Activated CD8-positive, alpha-beta T cell treated with anti-CD3 and anti-CD28 coated beads, Interleukin-2, amount 10 ng/mL, durations not matched to agents 7 days and 5 days (primary cell): ENCODE data around the gene PCYT2. TPM values are rescaled to one million over a fixed set of nuclear protein-coding genes. Genes with fewer than 3 reads are reported as not detected.

ENCODE experiments used
- ATAC-seq: fragments of 150-1000 bp; cut with Tn5 transposase; one replicate; pipeline ENCODE4 v1.10.0; 2021; ENCODE audit warnings: moderate library complexity
- CTCF ChIA-PET: fragments of 350-600 bp; sonication (Branson Sonifier 250); formaldehyde crosslinking; loops from one replicate; lab custom pipeline; 2021; ENCODE audit warnings: antibody characterized with exemption; lab: Charles Lee
- POLR2A ChIA-PET: fragments of 350-600 bp; sonication (Branson Sonifier 250); formaldehyde crosslinking; loops from one replicate; lab custom pipeline; 2021; ENCODE audit warnings: antibody characterized with exemption; lab: Charles Lee
- DNase-seq: peaks from one replicate; pipeline ENCODE4 v3.0.0-alpha.2; 2020
- H3K27ac Mint-ChIP-seq: one replicate; pipeline ENCODE4 v1.8.0; 2021; ENCODE audit warnings: mild to moderate bottlenecking, mixed read lengths
- H3K27me3 Mint-ChIP-seq: one replicate; pipeline ENCODE4 v1.8.0; 2021; ENCODE audit warnings: low read depth, mixed read lengths
- H3K36me3 Mint-ChIP-seq: one replicate; pipeline ENCODE4 v1.8.0; 2021; ENCODE audit warnings: low read depth, mixed read lengths
- H3K4me1 Mint-ChIP-seq: one replicate; pipeline ENCODE4 v1.8.0; 2021; ENCODE audit warnings: low read depth, mixed read lengths
- H3K4me3 Mint-ChIP-seq: one replicate; pipeline ENCODE4 v1.8.0; 2021; ENCODE audit warnings: mild to moderate bottlenecking, mixed read lengths
- H3K9me3 Mint-ChIP-seq: one replicate; pipeline ENCODE4 v1.8.0; 2022; ENCODE audit warnings: mixed read lengths; ENCODE audit not compliant: insufficient read depth
- total RNA-seq, 2 experiments: library from RNA; stranded (reverse); gene quantifications; one replicate each; pipeline ENCODE4 v1.2.3, GENCODE V29; 2021

Gene PCYT2
- total RNA-seq, 2 experiments from 2014 or later = 48.6 to 50.4 TPM

DNA sequence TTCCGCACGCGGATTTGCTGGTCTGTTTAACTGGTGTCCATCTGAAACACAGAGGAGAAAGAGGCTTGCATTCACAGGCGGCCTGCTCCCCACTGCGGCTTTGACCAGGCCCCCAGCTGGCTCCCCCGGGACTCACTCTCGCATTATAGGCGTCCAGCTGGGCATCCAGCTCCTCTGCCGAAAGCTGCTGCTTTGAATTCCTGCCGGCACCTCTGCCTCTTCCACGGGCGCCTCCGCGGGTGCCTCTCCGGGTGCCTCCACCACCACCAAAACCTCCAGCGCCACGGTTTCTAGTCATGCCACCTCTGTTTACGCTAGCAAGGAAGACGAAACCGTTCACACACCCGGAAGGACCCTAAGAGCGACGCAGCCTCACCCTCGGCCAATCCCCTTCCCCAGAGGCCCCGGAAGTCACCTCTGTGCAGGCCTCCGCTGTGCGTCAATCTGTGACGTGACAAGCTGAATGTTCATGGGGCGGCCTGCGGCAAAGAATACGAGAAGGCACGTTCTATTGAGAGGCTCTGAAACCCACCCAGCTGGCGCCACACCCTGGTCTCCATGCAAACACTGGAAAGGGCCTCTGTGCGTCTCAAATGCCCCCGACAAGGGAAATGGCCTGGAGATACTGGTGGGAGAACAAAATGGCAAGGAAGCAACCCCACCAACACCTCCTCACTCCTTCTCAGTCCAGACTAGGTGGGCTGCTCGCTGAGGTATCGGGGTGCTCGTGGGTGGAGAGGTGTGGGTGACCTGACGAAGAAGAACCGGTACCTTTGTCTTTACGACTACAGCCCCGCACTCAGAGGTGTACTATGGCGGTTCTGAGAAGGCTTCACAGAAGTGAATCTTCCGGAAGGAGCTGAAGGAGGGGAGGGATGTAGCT lies 22.9 kb downstream of the PCYT2 start:
- H3K27ac Mint-ChIP-seq = peak overlapping the region; percentile 50
- peaks cover 37% of the 10 kb centered on the region for H3K4me1 Mint-ChIP-seq
- DNase-seq (no peak), ATAC-seq (no peak)
- ChIA-PET POLR2A (no interaction called here), CTCF (no interaction called here)
- peaks cover 57% of the 10 kb centered on the region for H3K36me3 Mint-ChIP-seq
- no peaks in the 10 kb centered on the region for H3K9me3 Mint-ChIP-seq
- H3K4me3 Mint-ChIP-seq = peak overlapping the region; percentile 32
- no peaks in the 10 kb centered on the region for H3K27me3 Mint-ChIP-seq

DNA sequence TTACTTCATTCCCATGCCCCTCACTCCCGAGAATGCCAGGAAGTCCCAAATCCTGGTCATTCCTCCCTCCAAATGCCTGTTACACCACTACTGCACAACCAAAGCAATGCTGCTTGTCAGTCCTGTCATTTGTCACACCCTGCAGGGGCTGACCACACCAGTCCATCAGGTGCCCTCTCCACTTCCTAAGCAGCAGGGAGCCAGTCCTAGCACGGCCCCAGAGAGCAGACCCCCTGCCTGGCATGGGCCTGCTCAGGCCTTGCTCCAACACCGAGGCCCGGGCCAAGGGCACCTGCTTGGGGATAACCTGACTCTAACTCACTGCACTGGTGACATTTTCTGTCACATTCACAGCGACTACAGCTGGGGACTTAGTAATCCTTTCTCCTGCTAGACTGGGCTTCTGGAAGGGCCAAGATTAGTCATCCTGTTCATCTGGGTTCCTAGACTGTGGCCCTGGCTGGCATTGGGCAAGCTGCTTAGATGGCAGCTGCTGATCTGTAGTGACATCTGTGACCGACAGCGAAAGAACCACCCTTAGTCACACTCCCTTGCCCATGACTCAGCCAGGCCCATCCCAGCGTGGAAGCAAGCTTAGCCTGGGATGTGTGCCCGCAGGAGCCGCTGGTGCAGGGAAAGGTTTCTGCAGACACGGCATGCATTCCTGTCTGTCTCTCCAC lies 25.2 kb downstream of the PCYT2 start:
- no peaks in the 10 kb centered on the region for H3K9me3 Mint-ChIP-seq
- no peak for ATAC-seq

GRCh38 chr17:81885454-81885853 lies 25.7 kb downstream of the PCYT2 start:
- H3K9me3 Mint-ChIP-seq = no peaks in the 10 kb centered on the region
- peak overlapping the region; percentile 74 for H3K27ac Mint-ChIP-seq
- H3K27me3 Mint-ChIP-seq = no peaks in the 10 kb centered on the region

More for the DNA sequence above, 25.2 kb downstream of the PCYT2 start:
- Mint-ChIP-seq H3K27ac (peak overlapping the region; percentile 74), H3K4me3 (no peak overlapping the region), H3K4me1 (peaks cover 32% of the 10 kb centered on the region), H3K36me3 (peaks cover 65% of the 10 kb centered on the region), H3K27me3 (no peaks in the 10 kb centered on the region)
- DNase-seq = no peak
- POLR2A ChIA-PET = interaction anchor here (1.4 to 1.9 kb wide), 3 partner anchors 9 to 16 kb away, joined by 3 to 8 read pairs (median 6); partner anchors contain the start of gene ARHGDIA
- CTCF ChIA-PET = no interaction called here

GRCh38 chr17:81884968-81885367 lies 26.2 kb downstream of the PCYT2 start:
- POLR2A ChIA-PET = interaction anchor here (0.7 to 1.5 kb wide), 4 partner anchors 9 to 22 kb away, joined by 4 to 5 read pairs (median 4); no protein-coding TSS in a partner anchor
- peaks cover 63% of the 10 kb centered on the region for H3K36me3 Mint-ChIP-seq
- H3K9me3 Mint-ChIP-seq = no peaks in the 10 kb centered on the region
- DNase-seq = no peak
- peak; percentile 15 for ATAC-seq
- peak overlapping the region; percentile 74 for H3K27ac Mint-ChIP-seq
- CTCF ChIA-PET = interaction anchor here (0.7 kb wide), 1 partner anchor 9 kb away, joined by 3 read pairs; no protein-coding TSS in a partner anchor
- no peak overlapping the region for H3K4me3 Mint-ChIP-seq
- peaks cover 26% of the 10 kb centered on the region for H3K4me1 Mint-ChIP-seq
- no peaks in the 10 kb centered on the region for H3K27me3 Mint-ChIP-seq

More at GRCh38 chr17:81885454-81885853, 25.7 kb downstream of the PCYT2 start:
- peaks cover 31% of the 10 kb centered on the region for H3K4me1 Mint-ChIP-seq
- POLR2A ChIA-PET = interaction anchor here (0.8 to 1.9 kb wide), 5 partner anchors 8 to 23 kb away, joined by 4 to 8 read pairs (median 5); partner anchors contain the start of gene ARHGDIA
- CTCF ChIA-PET = no interaction called here
- peaks cover 66% of the 10 kb centered on the region for H3K36me3 Mint-ChIP-seq
- no peak for DNase-seq
- no peak overlapping the region for H3K4me3 Mint-ChIP-seq
- ATAC-seq = no peak

DNA sequence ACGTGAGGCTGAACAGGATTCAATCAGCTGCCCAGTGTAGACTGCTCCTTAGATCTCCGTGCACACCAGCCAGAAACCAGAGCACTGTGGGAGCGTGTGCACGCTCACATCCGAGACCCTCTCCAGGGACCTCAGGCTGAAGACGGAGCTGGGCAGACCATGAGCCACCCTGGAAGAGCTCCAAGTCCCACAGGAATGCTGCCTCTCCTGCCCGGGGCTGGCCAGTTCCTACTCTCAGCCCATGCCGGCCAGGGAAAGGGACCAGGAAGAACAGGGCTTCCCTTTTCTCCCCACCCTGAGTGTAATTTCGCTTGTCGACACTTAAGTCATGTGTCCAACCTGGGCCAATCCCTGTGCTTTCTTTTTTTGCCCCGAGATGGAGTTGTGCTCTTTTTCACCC lies 26.7 kb downstream of the PCYT2 start:
- H3K4me3 Mint-ChIP-seq = no peak overlapping the region
- H3K36me3 Mint-ChIP-seq = peaks cover 62% of the 10 kb centered on the region
- CTCF ChIA-PET = interaction anchor here (0.7 kb wide), 1 partner anchor 9 kb away, joined by 3 read pairs; no protein-coding TSS in a partner anchor
- POLR2A ChIA-PET = interaction anchor here (0.7 to 1.5 kb wide), 4 partner anchors 9 to 22 kb away, joined by 3 to 4 read pairs (median 4); no protein-coding TSS in a partner anchor
- ATAC-seq (peak; percentile 27), DNase-seq (no peak)
- H3K27ac Mint-ChIP-seq = no peak overlapping the region
- H3K9me3 Mint-ChIP-seq = no peaks in the 10 kb centered on the region
- H3K4me1 Mint-ChIP-seq = peaks cover 25% of the 10 kb centered on the region
- no peaks in the 10 kb centered on the region for H3K27me3 Mint-ChIP-seq

GRCh38 chr17:81879121-81879520 lies 32.1 kb downstream of the PCYT2 start:
- no peak overlapping the region for H3K4me3 Mint-ChIP-seq
- H3K27ac Mint-ChIP-seq = no peak overlapping the region
- no peaks in the 10 kb centered on the region for H3K27me3 Mint-ChIP-seq
- no peak for DNase-seq
- H3K36me3 Mint-ChIP-seq = peaks cover 46% of the 10 kb centered on the region
- CTCF ChIA-PET = interaction anchor here (1.4 to 1.7 kb wide), 2 partner anchors 9 to 278 kb away, joined by 3 read pairs; no protein-coding TSS in a partner anchor
- POLR2A ChIA-PET = interaction anchor here (1.2 kb wide), 1 partner anchor 8 kb away, joined by 6 read pairs; the partner anchor contains the start of gene ARHGDIA
- no peak for ATAC-seq
- H3K9me3 Mint-ChIP-seq = no peaks in the 10 kb centered on the region
- H3K4me1 Mint-ChIP-seq = peaks cover 6% of the 10 kb centered on the region

DNA sequence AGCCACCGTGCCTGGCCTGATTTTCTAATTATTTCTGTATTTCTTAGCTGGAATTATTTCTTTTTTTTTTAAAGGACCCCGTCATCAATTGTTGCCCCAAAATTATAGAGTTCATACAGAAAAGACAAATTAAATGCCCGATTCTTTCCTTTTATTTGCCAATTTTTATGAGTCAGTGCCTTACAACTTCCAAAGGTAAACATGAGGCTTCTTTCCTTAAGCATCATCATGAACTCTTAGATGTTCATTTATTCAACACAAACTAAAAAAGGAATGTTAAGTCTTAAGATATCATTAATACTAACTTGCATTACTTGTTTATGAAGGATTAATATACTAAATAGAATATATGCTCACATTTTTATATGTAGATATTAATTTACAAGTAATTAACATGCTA lies 32.9 kb downstream of the PCYT2 start:
- no peaks in the 10 kb centered on the region for H3K27me3 Mint-ChIP-seq
- ChIA-PET POLR2A (no interaction called here), CTCF (no interaction called here)
- peaks cover 5% of the 10 kb centered on the region for H3K4me1 Mint-ChIP-seq
- H3K36me3 Mint-ChIP-seq = peaks cover 44% of the 10 kb centered on the region
- no peaks in the 10 kb centered on the region for H3K9me3 Mint-ChIP-seq
- no peak overlapping the region for H3K27ac Mint-ChIP-seq
- ATAC-seq (no peak), DNase-seq (no peak)
- H3K4me3 Mint-ChIP-seq = no peak overlapping the region

DNA sequence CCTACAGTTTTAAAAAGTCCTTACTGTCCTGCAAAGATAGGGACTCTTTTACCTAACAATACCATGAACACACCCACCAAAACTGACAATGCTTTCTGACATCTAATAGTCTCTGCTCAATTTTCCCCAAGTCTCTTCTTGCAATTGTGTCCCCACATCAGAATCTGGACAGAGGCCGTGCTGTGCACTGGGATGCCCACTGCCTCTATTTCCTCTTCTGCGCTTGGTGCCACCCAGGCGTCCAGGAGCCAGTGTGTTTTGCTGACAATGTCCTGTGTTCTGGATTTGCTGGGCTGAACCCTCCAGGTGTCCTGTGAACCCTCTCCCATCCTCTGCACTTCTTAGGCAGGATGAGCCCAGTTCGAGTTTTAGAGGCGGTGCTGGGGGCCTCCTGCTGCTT lies 33.6 kb downstream of the PCYT2 start:
- no peak for ATAC-seq
- no peak for DNase-seq
- Mint-ChIP-seq H3K36me3 (peaks cover 48% of the 10 kb centered on the region), H3K27me3 (no peaks in the 10 kb centered on the region), H3K9me3 (no peaks in the 10 kb centered on the region), H3K27ac (no peak overlapping the region), H3K4me1 (peaks cover 11% of the 10 kb centered on the region), H3K4me3 (no peak overlapping the region)
- POLR2A ChIA-PET = interaction anchor here (1.6 kb wide), 1 partner anchor 9 kb away, joined by 6 read pairs; no protein-coding TSS in a partner anchor
- CTCF ChIA-PET = no interaction called here

DNA sequence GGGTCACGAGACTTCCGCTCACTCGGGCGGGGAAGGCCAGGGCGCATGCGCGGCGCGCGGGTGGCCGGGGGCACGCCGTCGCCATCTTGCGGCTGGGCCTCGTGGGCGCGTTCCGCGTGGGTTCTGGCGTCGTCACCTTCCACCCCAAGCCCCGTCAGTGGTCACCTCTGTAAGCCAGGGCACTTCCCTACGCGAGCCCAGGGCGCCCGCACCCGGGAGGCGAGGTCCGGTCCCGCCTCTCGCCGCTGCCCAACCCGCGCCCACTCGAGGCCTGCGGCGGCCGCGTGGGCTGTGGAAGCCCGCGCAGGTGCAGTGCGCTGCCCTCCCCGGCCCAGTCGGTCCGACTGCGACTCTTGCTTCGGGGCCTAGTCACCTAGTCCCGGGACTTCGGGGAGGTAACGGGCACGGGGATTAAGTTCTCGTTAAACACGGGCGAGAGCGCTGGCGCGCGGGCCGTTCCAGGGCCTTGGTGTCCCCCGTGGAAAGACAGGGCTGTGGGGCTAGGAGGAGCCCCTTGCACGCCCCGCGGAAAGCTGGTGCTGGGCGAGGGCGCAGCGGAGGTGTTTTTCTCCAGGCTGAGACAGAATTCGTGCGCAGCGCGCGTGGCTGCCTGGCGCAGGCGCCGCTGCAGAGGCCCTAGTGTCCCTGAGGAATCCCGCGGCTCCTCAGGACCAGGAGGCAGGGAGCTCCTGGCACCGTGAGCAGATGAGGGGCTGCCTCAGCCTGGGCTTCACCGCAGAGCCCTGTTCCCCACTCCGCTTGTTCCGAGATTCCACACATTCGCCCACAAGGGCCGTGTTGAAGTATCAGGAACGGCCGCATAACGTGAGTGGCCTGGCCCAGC lies 39.6 kb downstream of the PCYT2 start:
- ChIA-PET POLR2A (interaction anchor here (0.8 to 2.6 kb wide), 10 partner anchors 8 to 446 kb away, joined by 3 to 23 read pairs (median 6); partner anchors contain the start of genes ALYREF, ANAPC11, CD7 and P4HB), CTCF (interaction anchor here (2.6 kb wide), 1 partner anchor 56 kb away, joined by 5 read pairs; the partner anchor contains the start of gene MAFG)
- Mint-ChIP-seq H3K4me1 (peaks cover 37% of the 10 kb centered on the region), H3K4me3 (peak overlapping the region; percentile 83), H3K27ac (peak overlapping the region; percentile 97), H3K27me3 (no peaks in the 10 kb centered on the region), H3K36me3 (peaks cover 40% of the 10 kb centered on the region), H3K9me3 (no peaks in the 10 kb centered on the region)
- DNase-seq (peak; percentile 96), ATAC-seq (peak; percentile 8)

GRCh38 chr17:81870981-81871386 lies 40.2 kb downstream of the PCYT2 start, which contains the start of gene ARHGDIA:
Gene ARHGDIA (minus strand): TSS chr17:81871337. CDS start chr17:81869930, 1,407 bp downstream.
- DNase-seq (no peak), ATAC-seq (peak; percentile 67)
- Mint-ChIP-seq H3K27ac (peak within 1 kb of the TSS; percentile 97), H3K36me3 (peaks cover 42% of the 10 kb centered on the region), H3K4me1 (peaks cover 41% of the 10 kb centered on the region), H3K9me3 (no peaks in the 10 kb centered on the region), H3K27me3 (no peaks in the 10 kb centered on the region), H3K4me3 (peak within 1 kb of the TSS; percentile 90)
- ChIA-PET POLR2A (interaction anchor here (0.5 to 2.6 kb wide), 9 partner anchors 9 to 446 kb away, joined by 3 to 23 read pairs (median 6); partner anchors contain the start of genes ALYREF, ANAPC11, CD7 and P4HB), CTCF (interaction anchor here (1.7 to 2.6 kb wide), 2 partner anchors 10 to 57 kb away, joined by 5 to 7 read pairs; partner anchors contain the start of genes MAFG and P4HB)
